ENCODE measurements around the gene PPP4R4.

DNA sequence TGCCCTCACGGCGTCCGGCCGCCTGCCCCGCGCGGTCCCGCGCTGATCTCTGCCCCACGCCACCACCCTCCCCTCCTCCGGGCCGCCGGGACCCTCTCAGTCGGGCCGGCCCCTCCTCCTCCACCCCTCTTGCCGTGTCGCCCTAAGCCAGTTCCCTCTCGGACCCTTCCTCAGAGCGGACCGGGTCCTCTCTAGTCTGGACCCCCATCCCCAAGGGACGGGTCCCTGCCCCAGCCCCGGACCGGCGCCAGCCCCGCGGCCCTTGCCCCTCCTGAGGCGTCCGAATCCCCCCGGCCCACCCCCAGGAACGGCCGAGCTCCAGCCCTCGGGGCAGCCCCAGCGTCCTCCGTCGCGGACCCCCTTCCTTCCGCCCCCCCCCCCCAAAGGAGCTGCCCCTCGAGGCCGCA is 485 bp downstream of the PPP4R4 start:
- TF ChIP-seq, protein P1, sequence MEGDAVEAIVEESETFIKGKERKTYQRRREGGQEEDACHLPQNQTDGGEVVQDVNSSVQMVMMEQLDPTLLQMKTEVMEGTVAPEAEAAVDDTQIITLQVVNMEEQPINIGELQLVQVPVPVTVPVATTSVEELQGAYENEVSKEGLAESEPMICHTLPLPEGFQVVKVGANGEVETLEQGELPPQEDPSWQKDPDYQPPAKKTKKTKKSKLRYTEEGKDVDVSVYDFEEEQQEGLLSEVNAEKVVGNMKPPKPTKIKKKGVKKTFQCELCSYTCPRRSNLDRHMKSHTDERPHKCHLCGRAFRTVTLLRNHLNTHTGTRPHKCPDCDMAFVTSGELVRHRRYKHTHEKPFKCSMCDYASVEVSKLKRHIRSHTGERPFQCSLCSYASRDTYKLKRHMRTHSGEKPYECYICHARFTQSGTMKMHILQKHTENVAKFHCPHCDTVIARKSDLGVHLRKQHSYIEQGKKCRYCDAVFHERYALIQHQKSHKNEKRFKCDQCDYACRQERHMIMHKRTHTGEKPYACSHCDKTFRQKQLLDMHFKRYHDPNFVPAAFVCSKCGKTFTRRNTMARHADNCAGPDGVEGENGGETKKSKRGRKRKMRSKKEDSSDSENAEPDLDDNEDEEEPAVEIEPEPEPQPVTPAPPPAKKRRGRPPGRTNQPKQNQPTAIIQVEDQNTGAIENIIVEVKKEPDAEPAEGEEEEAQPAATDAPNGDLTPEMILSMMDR (IDR thresholded peaks at IDR 0.05): no peak
- no peak for TF ChIP-seq POLR2A (IDR thresholded peaks at IDR 0.05)

Measured in lower leg skin (tissue), 3 donors.